Measurements from ENCODE around the gene C3orf85. TPM values are rescaled to one million over a fixed set of nuclear protein-coding genes. Genes with fewer than 3 reads are reported as not detected.

C3orf85 gene, protein sequence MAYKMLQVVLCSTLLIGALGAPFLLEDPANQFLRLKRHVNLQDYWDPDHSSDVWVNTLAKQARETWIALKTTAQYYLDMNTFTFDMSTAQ
- not detected in 2 replicates for total RNA-seq

DNA sequence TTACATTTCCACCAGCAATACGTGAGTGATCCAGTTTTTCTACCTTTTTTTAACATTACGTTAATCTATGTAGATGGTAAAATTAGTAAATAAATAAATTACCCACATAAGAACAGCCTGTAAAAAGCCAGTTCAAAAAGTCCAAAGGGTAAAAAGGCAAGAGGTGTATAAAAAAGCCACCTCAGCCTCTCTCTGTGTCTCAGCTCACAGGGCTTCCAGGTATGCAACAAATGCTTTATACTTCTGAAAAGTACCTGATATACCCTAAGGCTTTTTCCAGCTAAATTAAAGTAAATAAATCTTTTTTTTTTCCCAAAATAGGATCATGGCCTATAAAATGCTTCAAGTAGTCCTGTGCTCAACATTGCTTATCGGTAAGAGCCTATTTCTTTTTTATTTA is at the start of gene C3orf85:
Gene C3orf85, plus strand, starts transcription at position 197 of the 400 bp plus-strand sequence. Its CDS starts 129 bp downstream, at position 326.
- Mint-ChIP-seq H3K36me3 (ENCODE audit: low read depth) (no peaks in the 10 kb centered on the region), H3K9me3 (no peaks in the 10 kb centered on the region), H3K4me3 (no peak within 1 kb of the TSS), H3K27ac (no peak within 1 kb of the TSS), H3K4me1 (no peaks in the 10 kb centered on the region), H3K27me3 (no peaks in the 10 kb centered on the region)
- DNase-seq, result no peak
- intact Hi-C loops (cut with micrococcal nuclease), result no loop called here

DNA sequence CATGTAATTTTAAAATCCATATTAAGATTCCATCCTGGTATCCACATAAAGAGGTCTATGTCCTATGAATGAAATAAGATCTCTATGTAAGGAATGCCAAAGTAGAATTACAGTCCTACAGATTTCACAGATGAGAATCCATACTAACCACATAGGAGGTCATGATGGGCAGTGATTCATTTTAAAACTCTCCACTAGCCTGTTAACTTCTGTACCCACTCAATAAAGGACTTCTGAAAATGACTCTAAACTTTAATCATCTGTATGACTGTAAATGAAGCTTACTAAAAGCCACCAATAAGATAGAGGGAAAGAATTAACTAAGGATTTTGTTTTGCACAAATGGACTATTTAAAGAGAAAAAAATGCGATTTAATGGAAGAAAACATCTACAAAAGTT is 47.3 kb upstream of the C3orf85 start:
- Mint-ChIP-seq H3K4me3 (no peak overlapping the region), H3K36me3 (ENCODE audit: low read depth) (no peaks in the 10 kb centered on the region), H3K4me1 (no peaks in the 10 kb centered on the region), H3K27me3 (peaks cover 26% of the 10 kb centered on the region), H3K9me3 (no peaks in the 10 kb centered on the region), H3K27ac (no peak overlapping the region)
- DNase-seq, result no peak
- intact Hi-C loops (cut with micrococcal nuclease), result no loop called here

DNA sequence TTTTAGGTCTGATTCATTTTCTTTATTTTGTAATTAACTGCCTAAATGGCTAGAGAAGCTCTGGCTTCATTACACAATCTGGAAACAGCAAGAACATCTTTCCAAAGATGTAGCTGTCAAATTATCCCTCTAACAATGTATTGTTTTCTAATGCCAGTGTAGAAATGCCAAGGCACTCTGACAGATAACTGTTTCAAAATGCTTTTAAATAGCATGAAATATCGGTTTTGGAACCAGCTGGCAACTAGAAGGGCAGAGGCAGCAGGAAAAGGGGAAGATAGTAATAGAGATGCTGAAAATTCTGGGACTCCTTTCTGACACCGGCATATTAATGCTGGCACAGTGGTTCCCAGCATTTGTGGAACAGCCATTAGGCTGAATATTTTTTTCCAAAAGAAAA is 44.7 kb upstream of the C3orf85 start:
- H3K36me3 Mint-ChIP-seq (ENCODE audit: low read depth), result no peaks in the 10 kb centered on the region
- no peak for DNase-seq
- H3K27ac Mint-ChIP-seq, result no peak overlapping the region
- intact Hi-C loops (cut with micrococcal nuclease), result no loop called here
- no peak overlapping the region for H3K4me3 Mint-ChIP-seq
- no peaks in the 10 kb centered on the region for H3K9me3 Mint-ChIP-seq
- H3K27me3 Mint-ChIP-seq, result peaks cover 29% of the 10 kb centered on the region
- no peaks in the 10 kb centered on the region for H3K4me1 Mint-ChIP-seq

DNA sequence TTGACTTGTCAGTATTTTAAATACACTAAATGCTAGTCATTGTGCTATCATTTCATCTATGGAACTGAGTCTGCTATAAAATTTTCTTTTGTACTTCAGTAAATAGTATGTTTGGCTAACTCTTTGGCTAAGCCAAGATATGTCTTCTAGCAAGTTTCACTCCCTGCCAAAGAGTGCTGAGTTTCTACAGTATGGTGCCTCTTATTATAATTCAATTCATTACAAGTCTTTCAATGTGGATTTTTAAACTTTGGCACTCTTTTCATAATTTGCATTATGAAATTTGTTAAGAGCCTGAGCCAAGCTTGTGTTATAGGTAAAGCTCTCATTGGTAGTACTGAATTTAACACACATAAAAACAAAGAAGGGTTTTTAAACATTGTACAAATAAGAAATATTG is 43.0 kb upstream of the C3orf85 start:
- Mint-ChIP-seq H3K27me3 (peaks cover 23% of the 10 kb centered on the region), H3K27ac (no peak overlapping the region), H3K4me1 (no peaks in the 10 kb centered on the region), H3K36me3 (ENCODE audit: low read depth) (no peaks in the 10 kb centered on the region), H3K4me3 (no peak overlapping the region), H3K9me3 (no peaks in the 10 kb centered on the region)
- no peak for DNase-seq
- intact Hi-C loops (cut with micrococcal nuclease), result no loop called here

GRCh38 chr3:109095166-109095565 is 41.4 kb upstream of the C3orf85 start:
- no peaks in the 10 kb centered on the region for H3K36me3 Mint-ChIP-seq (ENCODE audit: low read depth)
- intact Hi-C loops (cut with micrococcal nuclease), result no loop called here
- DNase-seq, result no peak
- H3K4me3 Mint-ChIP-seq, result no peak overlapping the region
- no peaks in the 10 kb centered on the region for H3K9me3 Mint-ChIP-seq
- no peak overlapping the region for H3K27ac Mint-ChIP-seq
- H3K4me1 Mint-ChIP-seq, result no peaks in the 10 kb centered on the region
- H3K27me3 Mint-ChIP-seq, result peaks cover 22% of the 10 kb centered on the region

- Mint-ChIP-seq H3K4me3 (no peak overlapping the region), H3K27me3 (peaks cover 26% of the 10 kb centered on the region), H3K9me3 (no peaks in the 10 kb centered on the region), H3K36me3 (ENCODE audit: low read depth) (no peaks in the 10 kb centered on the region), H3K4me1 (no peaks in the 10 kb centered on the region), H3K27ac (no peak overlapping the region)
- DNase-seq, result no peak
- intact Hi-C loops (cut with micrococcal nuclease), result no loop called here
Measured at GRCh38 chr3:109098079-109098644, 38.4 kb upstream of the C3orf85 start.

- H3K36me3 Mint-ChIP-seq (ENCODE audit: low read depth), result no peaks in the 10 kb centered on the region
- DNase-seq, result no peak
- H3K27me3 Mint-ChIP-seq, result peaks cover 2% of the 10 kb centered on the region
- H3K4me3 Mint-ChIP-seq, result no peak overlapping the region
- no peaks in the 10 kb centered on the region for H3K9me3 Mint-ChIP-seq
- H3K4me1 Mint-ChIP-seq, result no peaks in the 10 kb centered on the region
- H3K27ac Mint-ChIP-seq, result no peak overlapping the region
- intact Hi-C loops (cut with micrococcal nuclease), result no loop called here
Measured at GRCh38 chr3:109109574-109109973, 26.9 kb upstream of the C3orf85 start.

DNA sequence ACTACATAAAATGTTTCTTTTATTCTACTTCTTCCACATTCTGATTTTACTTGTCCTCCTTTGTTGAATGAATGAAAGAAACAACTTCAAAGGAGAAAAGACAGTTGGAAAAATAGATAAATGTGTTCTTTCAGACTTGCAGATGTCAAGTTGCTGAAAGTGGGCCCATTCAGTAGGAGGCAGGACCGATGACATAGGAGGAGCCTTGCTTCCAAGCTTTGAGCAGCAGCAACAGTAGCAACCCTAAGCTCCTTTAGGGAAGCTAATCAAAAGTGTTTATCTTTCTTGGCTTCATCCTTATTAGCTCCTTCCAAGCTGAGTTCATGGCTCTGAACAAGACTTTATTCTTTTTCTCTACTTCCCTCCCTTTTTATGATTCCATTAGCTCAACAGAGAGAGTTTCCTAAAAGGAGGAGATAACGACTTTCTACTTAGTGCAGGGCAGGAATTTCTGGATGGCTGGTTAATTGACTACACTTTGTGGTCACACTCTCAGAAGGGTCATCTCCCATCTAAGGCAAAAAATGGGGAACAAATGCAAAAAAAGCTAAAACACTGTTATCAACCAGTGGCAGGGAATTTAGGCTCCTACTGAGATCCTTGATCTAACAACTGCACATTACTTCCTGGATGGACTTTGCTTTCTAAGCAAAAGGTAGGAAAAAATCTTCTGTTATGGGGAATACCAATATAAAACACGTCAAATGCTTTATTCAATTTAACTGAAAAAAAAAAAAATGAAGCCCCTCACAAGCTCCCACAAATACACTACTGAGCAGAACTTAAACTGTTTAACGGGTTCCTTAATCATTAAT is 23.4 kb upstream of the C3orf85 start:
- intact Hi-C loops (cut with micrococcal nuclease), result no loop called here
- DNase-seq, result no peak
- Mint-ChIP-seq H3K4me3 (no peak overlapping the region), H3K4me1 (no peaks in the 10 kb centered on the region), H3K9me3 (no peaks in the 10 kb centered on the region), H3K27me3 (peaks cover 2% of the 10 kb centered on the region), H3K36me3 (ENCODE audit: low read depth) (no peaks in the 10 kb centered on the region), H3K27ac (no peak overlapping the region)

- no peaks in the 10 kb centered on the region for H3K36me3 Mint-ChIP-seq (ENCODE audit: low read depth)
- H3K4me3 Mint-ChIP-seq, result no peak overlapping the region
- no peaks in the 10 kb centered on the region for H3K9me3 Mint-ChIP-seq
- no peaks in the 10 kb centered on the region for H3K4me1 Mint-ChIP-seq
- no peak for DNase-seq
- peaks cover 2% of the 10 kb centered on the region for H3K27me3 Mint-ChIP-seq
- intact Hi-C loops (cut with micrococcal nuclease), result no loop called here
- no peak overlapping the region for H3K27ac Mint-ChIP-seq
Measured at GRCh38 chr3:109114746-109115145, 21.8 kb upstream of the C3orf85 start.

DNA sequence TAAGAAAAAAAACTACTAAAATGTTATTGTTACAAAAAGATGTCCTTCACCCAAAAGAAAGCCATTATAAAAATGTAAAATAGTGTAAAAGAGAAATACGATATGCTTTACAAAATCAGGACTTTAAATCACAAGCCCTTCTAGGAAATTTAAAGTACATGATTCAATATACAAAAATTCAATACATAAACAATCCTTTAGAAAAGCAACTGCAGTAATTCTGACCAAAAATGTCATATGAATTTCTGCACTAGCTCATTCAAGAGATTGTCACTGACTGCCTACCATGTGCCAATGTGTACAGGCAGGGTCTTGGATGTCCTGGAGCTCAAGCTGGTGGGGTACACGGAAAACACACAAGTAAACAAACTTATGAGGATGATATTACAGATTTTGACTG is 21.1 kb upstream of the C3orf85 start:
- Mint-ChIP-seq H3K4me1 (no peaks in the 10 kb centered on the region), H3K9me3 (no peaks in the 10 kb centered on the region), H3K36me3 (ENCODE audit: low read depth) (no peaks in the 10 kb centered on the region), H3K27ac (no peak overlapping the region), H3K4me3 (no peak overlapping the region), H3K27me3 (peaks cover 2% of the 10 kb centered on the region)
- intact Hi-C loops (cut with micrococcal nuclease), result no loop called here
- DNase-seq, result no peak

DNA sequence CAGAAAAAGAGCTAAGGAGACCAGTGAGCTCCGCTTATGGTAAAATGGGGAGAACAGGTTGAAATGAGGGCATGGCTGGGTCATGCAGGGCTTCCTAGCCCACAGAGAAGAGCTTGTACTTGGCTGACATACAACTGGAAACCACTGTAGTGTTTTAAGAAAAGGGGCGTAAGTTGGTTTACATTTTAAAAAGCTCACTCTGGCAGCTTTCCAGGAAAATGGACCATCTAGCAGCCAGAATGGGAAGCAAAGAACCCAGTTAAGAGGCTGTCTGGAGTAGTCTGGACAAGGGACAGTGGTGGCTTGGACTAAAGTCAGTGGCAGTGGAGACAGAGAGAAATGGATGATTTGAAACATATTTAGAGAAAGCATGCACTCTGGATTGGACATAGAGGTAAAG is 20.5 kb upstream of the C3orf85 start:
- no peak overlapping the region for H3K27ac Mint-ChIP-seq
- no peaks in the 10 kb centered on the region for H3K9me3 Mint-ChIP-seq
- H3K4me1 Mint-ChIP-seq, result no peaks in the 10 kb centered on the region
- DNase-seq, result no peak
- H3K36me3 Mint-ChIP-seq (ENCODE audit: low read depth), result no peaks in the 10 kb centered on the region
- peaks cover 2% of the 10 kb centered on the region for H3K27me3 Mint-ChIP-seq
- H3K4me3 Mint-ChIP-seq, result no peak overlapping the region
- intact Hi-C loops (cut with micrococcal nuclease), result no loop called here

DNA sequence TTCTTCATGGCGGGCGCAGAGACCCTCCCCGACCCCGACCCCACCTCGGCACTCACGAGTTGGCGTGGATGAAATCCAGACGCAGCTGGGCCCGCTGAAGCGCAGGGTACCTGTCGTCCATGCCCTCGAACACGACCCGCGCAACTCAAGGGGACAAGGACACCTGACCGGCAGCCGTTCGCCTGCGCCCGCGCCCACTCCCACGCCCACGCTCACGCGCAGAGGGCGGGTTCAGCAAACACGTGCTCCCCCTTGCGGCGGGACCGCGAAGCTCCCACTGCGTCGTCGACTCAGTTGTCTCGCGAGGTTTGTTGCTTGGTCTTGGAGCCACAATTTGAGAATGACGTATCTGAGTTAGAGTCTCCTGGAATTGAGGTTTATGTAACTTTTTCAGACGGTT is 18.6 kb upstream of the C3orf85 start, which contains the start of gene MORC1:
Gene MORC1, minus strand, starts transcription at position 196 of the 400 bp plus-strand sequence. Its CDS starts 75 bp downstream, at position 121.
- Mint-ChIP-seq H3K4me3 (no peak within 1 kb of the TSS), H3K27me3 (no peaks in the 10 kb centered on the region), H3K9me3 (peaks cover 5% of the 10 kb centered on the region), H3K27ac (no peak within 1 kb of the TSS), H3K36me3 (ENCODE audit: low read depth) (no peaks in the 10 kb centered on the region), H3K4me1 (no peaks in the 10 kb centered on the region)
- intact Hi-C loops (cut with micrococcal nuclease), result no loop called here
- DNase-seq, result no peak

DNA sequence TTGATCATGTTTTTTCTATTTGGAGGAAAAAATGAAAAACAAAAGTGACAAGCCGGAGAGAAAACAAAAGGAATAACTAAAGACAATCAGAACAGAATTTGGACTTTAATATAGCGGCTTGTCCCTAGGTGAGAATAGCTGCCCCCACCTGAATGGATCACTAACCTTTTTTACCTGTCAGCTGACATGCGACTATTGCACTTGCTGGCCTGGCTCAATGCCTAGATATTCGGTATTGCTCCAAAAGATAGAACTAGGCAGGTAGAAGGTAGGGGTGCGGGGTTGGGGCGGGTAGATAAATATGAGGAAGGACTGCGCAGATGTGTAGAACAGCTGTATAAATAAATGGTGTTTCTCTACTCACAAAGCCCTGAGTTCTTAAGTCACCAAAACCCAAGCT is 17.9 kb upstream of the C3orf85 start:
- Mint-ChIP-seq H3K27ac (no peak overlapping the region), H3K27me3 (no peaks in the 10 kb centered on the region), H3K4me1 (no peaks in the 10 kb centered on the region), H3K4me3 (no peak overlapping the region), H3K36me3 (ENCODE audit: low read depth) (no peaks in the 10 kb centered on the region), H3K9me3 (peaks cover 5% of the 10 kb centered on the region)
- no peak for DNase-seq
- intact Hi-C loops (cut with micrococcal nuclease), result no loop called here

DNA sequence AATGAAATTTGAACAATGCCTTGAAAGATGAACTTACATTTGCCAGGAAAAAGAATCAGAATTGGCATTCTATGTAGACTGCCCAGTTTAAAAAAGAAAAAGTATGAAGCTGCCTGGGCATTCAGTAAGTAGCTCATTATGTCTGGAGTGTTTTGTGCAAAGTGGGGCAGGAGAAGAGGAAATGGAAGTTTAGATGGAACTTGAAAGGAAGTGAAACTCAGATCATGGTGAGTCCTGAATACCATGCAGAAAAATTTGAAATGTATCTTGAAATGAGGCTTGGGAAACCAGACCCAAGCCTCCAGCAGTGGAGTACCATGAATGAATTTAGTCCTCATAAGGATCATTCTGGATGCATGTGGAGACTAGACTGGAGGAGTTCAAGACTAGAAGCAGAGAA is 13.8 kb upstream of the C3orf85 start:
- H3K9me3 Mint-ChIP-seq, result peaks cover 5% of the 10 kb centered on the region
- H3K36me3 Mint-ChIP-seq (ENCODE audit: low read depth), result no peaks in the 10 kb centered on the region
- intact Hi-C loops (cut with micrococcal nuclease), result no loop called here
- DNase-seq, result no peak
- H3K4me1 Mint-ChIP-seq, result no peaks in the 10 kb centered on the region
- no peak overlapping the region for H3K27ac Mint-ChIP-seq
- H3K4me3 Mint-ChIP-seq, result no peak overlapping the region
- no peaks in the 10 kb centered on the region for H3K27me3 Mint-ChIP-seq
